ENCODE data around the gene CEACAM16.
A peak's percentile ranks its signal among the peaks of the same experiment; 100 is the strongest.
"Not testable (repeated sequence)": the region's sequence is repeated elsewhere in the genome, so short reads cannot be mapped to it uniquely, and the experiment has no call there.

The CEACAM16 gene, protein sequence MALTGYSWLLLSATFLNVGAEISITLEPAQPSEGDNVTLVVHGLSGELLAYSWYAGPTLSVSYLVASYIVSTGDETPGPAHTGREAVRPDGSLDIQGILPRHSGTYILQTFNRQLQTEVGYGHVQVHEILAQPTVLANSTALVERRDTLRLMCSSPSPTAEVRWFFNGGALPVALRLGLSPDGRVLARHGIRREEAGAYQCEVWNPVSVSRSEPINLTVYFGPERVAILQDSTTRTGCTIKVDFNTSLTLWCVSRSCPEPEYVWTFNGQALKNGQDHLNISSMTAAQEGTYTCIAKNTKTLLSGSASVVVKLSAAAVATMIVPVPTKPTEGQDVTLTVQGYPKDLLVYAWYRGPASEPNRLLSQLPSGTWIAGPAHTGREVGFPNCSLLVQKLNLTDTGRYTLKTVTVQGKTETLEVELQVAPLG

DNA sequence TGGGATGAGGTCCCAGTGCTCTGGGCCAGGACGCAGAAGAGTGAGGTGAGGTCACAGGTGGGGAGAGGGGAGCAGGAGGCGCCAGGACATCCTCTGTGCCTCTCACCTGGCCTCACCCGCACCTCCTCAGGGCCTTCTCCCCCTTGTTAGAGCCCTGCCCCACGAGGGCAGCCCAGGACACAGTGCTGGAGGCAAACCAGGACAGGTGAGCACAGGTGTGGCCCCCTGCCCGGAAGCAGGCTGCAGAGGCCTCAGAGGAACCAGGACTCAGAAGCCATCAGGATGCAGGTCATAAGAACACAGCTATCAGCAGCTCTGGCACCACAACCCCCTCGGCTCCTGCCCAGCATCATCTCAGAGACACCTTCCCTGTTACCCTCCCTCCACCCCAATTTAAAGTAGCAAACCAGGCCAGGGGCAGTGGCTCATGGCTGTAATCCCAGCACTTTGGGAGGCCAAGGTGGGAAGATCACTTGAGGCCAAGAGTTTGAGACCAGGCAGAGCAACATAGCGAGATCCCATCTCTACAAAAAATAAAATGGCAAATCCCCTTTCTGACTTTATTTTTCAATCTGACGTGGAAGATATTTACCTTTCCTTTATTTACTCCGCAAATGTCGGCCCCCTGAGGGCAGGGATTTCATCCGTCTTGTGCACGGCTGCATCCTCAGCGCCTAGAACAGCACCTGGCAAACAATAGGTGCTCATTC is at the start of gene CEACAM16:
TSS of gene CEACAM16 (plus strand) at position 660 of the 710 bp plus-strand sequence. CDS start 2,306 bp downstream, outside the sequence.
- DNase-seq = no peak

DNA sequence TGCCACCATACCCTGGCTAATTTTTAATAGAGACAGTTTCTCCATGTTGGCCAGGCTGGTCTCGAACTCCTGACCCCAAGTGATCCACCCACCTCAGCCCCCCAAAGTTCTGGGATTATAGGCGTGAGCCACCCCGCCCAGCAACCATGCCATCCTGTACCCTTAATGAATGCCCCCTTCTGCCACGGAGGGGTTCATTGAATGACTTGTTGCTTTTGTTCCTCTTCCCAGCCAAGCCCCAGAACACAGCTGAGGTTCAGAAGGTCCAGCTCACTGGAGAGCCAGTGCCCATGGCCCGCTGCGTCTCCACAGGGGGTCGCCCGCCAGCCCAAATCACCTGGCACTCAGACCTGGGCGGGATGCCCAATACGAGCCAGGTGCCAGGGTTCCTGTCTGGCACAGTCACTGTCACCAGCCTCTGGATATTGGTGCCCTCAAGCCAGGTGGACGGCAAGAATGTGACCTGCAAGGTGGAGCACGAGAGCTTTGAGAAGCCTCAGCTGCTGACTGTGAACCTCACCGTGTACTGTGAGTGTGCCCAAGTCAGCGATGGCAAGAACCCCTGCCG is 49.3 kb upstream of the CEACAM16 start:
- no peak for DNase-seq

DNA sequence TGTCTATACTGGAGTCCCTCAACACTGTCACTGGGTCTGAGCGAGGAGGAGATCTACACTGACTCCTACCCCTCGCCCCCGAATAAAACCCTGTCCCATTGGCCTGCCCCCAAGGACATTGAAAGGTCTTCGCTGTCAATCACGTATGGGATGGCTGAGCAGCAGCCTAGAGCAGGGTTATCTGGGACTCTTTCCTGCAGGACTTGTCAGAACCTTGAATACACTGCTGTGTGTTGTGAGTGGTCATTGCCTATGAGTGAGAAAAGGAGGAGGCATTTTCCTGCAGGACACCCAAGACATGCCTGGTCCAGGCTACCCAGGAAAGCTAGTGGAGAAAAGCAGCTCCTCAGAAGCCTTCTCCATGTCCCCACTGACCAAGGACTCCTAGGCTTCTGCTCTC is 45.6 kb upstream of the CEACAM16 start:
- DNase-seq = no peak

DNA sequence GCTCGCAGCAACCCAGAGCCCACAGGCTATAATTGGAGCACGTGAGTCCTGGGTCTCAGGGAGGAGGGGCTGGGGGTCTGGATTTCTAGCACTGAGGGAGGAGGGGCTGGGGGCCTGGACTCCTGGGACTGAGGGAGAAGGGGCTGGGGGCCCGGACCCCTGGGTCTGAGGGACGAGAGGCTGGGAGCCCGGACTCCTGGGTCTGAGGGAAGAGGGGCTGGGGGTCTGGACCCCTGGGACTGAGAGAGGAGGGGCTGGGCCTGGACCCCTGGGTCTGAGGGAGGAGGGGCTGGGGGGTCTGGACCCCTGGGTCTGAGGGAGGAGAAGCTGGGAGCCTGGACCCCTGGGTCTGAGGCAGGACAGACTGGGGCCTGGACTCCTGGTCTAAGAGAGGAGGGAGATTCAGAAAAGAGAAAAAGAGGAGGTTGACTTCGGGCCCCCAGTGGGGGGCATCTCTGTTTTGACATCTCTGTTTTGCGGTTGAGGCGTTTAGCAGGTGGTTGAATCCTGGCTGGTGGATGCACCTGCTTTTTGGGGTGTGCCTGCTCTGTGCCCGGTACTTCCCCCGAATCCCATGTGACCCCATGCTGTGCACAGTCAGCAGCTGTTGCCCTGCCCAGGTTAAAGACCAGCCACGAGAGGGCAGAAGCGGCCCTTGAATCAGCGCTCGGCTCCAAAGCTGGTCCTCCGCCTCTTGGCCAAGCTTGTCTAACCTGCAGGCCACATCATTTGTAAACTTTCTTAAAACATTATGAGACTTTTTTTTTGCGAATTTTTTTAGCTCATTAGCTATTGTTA is 44.8 kb upstream of the CEACAM16 start:
- DNase-seq = peak; percentile 20

DNA sequence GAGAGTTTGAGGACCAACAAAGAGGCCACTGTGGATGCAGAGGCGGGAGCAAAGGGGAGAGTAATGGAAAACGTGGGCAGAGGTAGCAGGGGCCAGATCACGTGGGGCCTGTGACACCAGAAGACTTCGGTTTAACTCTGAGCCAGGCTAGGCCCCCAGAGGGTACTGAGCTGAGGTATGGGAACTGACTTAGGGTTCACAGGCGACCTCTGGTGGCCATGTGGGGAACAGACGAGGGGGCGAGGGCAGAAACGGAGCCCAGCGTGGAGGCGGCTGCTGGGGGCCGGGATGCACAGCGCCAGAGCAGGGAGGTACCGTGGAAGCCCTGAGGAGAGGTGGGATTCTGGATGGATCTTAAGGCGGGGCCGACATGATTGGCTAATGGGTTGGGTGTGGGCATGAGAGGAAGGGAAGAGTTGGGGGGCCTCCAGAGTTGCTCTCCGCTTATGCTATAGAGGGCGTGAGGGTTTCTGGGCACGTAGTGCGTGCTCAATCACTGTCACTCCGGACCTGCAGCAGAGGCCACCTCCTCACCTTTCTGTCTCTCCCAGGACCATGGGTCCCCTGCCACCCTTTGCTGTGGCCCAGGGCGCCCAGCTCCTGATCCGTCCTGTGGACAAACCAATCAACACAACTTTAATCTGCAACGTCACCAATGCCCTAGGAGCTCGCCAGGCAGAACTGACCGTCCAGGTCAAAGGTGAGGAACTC is 41.6 kb upstream of the CEACAM16 start:
- DNase-seq = peak; percentile 85

DNA sequence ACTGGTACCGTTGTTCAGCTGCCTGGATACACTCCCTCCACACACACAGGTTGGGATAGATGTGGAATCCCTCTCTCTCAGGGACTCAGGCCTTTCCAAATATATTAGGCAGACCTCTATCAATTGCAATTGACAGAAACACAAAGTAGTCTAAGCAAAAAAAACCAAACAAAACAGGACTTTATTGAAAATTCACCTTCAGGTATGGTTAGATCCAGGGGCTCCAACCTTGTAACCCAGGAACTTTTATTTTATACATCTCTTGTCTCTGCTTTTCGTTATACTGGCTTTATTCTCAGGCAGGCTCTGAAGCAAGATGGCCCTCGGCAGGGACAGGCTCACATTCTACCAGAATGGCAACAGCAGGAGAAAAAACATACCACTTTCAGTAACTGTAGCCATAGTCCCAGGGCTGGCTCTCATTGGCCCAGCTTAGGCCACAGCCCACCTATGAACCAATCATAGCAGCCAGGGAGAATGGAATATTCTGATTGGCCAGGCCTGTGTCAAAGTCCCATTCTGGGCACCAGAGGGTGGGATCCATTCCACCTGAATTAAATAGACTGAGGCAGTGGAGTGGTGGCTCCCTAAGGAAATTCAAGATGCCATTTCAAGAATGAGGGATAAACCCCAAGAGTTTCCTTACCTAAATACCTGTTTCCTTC is 40.8 kb upstream of the CEACAM16 start:
- peak; percentile 34 for DNase-seq

DNA sequence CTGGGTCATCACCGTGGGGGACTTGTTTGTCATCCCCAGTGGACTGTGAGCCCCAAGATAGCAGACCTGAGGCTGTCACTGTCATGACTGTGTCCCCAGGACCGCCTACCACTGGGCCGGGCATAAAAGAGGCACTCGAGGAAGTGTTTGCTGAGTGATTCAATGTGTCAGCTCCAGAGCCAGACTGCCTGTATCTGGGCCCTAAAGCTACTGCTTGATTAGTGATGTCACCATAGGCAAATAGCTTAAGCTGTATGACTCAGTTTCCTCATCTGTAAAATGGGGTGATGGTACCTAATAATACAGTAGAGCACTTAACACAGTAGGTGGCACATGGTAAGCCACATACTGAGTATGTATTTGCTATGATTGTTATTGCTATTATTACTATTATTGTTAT is 38.9 kb upstream of the CEACAM16 start:
- no peak for DNase-seq

DNA sequence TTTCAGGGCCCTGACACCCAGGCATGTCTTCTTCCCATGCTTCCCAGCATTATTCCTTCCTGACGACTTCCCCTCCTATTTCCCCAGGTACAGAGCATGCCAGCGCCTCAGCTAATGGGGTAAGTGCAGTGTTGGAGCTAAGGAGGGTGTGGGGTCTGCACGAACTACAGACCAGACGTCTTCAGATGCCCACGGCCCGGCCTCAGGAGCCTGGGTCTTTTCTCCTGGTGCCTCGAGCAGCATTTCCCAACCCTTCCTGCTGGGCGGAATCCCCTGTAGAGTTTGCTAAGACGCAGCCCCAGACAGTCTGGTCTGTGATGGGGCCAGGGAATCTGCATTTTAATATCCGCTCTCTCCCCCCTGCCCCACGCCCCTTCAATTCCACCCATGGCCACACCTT is 37.7 kb upstream of the CEACAM16 start:
- DNase-seq = no peak

DNA sequence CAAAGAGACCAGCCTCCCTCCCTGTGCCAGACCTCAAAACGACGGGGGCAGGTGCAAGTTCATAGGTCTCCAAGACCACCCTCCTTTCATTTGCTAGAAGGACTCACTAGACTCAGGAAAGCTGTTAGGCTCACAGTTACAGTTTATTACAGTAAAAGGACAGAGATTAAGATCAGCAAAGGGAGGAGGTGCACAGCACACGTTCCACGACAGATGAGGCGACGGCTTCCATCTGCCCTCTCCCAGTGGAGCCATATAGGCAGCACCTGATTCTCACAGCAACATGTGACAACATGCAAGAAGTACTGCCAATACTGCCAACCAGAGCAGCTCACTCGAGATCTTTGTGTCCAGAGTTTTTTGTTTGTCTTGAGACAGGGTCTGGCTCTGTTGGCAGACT is 37.0 kb upstream of the CEACAM16 start:
- no peak for DNase-seq

DNA sequence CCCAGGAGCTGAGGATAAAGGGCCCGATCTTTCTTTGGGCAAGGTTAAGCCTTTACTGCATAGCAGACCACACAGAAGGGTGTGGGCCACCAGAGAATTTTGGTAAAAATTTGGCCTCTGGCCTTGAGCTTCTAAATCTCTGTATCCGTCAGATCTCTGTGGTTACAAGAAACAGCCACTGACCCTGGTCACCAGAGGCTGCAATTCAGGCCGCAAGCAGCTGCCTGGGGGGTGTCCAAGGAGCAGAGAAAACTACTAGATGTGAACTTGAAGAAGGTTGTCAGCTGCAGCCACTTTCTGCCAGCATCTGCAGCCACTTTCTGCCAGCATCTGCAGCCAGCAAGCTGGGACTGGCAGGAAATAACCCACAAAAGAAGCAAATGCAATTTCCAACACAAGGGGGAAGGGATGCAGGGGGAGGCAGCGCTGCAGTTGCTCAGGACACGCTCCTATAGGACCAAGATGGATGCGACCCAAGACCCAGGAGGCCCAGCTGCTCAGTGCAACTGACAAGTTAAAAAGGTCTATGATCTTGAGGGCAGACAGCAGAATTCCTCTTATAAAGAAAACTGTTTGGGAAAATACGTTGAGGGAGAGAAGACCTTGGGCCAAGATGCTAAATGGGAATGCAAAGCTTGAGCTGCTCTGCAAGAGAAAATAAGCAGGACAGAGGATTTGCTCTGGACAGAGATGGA is 36.1 kb upstream of the CEACAM16 start:
- DNase-seq = no peak

DNA sequence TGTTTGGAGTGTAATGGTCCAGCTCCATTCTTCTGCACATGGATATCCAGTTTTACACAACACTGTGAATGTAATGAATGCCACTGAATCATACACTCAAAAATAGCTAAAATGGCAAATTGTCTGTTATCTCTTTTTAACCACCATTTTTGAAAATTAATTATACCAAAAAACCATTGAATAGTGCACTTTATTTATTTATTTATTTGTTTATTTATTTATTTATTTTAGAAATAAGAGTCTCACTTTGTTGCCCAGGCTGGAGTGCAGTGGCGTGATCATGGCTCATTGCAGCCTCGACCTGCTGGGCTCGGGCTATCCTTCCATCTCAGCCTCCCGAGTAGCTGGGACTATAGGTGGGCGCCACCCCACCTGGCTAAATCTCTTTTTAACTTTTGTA is 35.0 kb upstream of the CEACAM16 start:
- DNase-seq = no peak

DNA sequence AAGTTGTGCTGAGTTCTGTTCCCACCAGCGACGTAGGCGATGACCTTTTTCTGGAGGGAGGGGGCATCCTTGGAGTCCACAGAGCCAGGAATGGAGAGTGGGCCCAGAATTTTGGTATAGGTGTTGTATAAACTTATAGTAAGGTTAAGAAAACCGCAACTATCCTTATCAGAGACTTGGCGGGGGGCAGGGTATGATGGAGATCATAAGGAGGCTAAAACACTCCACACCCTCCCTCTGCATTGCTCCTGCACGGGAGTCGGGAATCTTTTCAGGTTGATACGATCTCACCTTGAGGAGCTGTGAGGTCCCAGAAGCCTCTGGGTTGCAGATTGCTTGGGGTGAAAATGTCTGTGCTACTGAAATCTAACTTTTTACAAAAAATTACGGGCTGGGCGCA is 34.0 kb upstream of the CEACAM16 start:
- DNase-seq = no peak

DNA sequence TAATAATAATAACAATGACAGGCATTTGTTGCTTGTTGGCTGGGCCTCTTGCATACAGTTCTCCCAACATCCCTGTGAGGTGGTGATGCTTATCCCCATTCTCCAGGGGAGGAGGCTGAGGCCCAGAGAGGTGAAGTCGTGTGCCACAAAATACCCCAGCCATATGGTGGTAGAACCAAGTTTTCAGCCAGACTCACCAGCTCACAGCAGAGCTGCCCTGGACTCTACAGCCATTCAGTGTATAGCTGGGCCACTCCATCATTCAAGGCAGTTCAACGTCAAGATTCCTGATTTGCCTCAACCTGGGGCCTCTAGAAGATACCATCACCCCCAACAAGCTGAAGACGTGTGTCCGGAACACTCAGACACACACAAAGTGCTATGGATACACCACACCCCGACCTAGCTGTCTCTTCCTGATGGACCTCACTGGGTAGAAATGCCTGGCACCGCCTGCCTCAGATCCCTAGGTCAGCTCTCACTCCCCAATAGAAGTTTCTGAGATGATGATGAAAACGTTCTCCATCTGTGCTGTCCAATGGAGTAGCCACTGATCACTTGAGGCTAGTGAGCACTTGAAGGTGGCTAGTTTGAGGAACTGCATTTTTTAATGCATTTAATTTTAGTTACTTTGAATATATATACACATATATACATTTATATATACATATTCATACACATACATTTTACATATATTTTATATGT is 31.9 kb upstream of the CEACAM16 start:
- DNase-seq = peak; percentile 42

DNA sequence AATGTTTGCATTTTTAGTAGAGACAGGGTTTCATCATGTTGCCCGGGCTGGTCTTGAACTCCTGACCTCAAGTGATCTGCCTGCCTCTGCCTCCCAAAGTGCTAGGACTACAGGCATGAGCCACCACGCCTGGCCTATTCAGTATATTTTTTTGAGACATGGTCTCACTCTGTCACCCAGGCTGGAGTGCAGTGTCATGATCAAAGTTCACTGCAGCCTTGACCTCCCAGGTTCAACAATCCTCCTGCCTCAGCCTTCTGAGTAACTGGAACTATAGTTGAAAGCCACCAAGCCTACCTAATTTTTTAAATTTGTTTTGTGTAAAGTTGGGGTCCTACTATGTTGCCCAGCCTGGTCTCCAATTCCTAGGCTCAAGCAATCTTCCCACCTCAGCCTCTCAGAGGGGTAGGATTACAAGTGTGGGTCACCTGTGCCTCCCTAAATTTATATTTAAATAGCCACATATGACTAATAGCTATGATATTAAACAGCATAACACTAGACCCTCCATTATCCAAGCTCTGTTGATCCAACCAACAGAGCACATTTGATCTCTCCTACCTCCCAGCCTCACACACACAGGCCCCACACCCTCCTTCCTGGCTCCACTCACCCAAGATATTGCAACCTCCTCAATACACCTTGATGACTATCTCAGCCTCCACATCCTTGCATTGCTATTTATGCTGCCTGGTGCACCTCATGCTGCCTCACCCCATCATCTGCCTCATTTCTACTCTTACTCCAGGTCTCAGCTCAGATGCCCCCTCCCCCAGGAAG is 29.8 kb upstream of the CEACAM16 start:
- DNase-seq = no peak

DNA sequence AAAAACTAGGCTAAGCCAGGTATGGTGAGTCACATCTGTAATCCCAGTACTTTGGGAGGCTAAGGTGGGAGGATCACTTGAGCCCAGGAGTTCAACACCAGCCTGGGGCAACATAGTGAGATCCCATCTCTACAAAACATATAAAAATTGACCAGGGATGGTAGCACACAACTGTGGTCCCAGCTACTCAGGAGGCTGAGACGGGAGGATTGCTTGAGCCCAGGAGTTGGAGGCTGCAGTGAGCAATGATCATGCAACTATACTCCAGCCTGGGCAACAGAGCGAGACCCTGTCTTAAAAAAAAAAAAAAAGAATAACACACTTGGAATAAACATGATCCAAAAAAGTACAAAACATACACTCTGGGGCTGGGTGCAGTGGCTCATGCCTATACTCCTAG is 28.9 kb upstream of the CEACAM16 start:
- not testable (repeated sequence) for DNase-seq

DNA sequence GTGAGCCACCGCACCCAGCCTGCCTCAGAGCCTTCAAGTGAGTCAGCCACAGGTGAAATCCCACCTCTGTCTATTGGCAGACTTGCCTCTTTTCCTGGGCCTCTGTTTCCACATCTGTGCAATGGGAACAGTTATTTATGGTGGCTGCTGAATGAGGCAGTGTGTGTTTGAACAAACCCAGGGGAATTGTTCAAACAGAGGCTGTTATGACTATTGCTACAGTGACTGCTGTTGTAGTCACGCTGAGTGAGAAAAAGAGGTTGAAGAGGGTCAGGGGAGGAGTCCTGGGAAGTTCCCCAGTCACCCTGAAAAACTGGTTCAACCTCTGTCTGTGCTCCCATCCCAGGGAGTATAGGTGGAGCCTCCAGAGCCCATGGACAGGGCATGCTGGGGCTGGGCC is 27.6 kb upstream of the CEACAM16 start, which contains the start of gene CEACAM19:
TSS of gene CEACAM19 (plus strand) at position 83 of the 400 bp plus-strand sequence. CDS start 450 bp downstream, outside the sequence.
- DNase-seq = no peak

DNA sequence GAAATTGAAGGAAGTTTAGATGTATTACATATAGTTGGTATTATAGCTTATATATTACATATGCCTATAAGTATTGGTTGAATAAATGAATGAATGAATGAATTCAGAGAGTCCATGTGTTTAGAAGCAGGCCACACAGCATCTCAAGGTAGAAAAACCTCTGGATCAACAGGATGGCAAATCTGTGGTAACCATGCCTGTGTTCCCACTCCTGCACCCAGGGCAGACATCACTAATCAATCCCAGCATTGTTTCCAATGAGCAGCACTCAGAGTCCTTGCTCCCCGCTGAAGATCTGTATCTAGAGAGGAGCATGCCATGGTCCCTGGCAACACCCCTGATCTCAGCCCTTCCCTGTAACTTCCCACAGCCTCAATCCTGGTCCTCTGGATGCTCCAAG is 26.7 kb upstream of the CEACAM16 start:
- DNase-seq = no peak

DNA sequence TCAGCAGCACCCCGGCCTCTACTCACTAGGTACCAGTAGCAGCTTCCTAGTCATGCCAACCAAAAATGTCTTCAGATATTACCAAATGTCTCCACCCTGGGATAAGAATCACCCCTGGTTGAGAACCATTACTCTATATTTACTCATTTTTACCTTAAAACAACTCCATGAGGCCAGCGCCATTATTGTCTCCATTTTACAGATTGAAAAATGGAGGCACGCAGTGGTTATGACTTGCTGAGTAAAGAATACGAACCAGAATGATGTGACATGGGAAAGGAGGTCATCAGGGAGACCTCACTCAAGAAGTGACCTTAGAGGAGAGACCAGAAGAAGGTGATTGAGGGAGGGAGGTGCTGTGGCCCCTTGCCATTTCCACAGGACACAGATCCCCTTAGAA is 25.4 kb upstream of the CEACAM16 start:
- no peak for DNase-seq

DNA sequence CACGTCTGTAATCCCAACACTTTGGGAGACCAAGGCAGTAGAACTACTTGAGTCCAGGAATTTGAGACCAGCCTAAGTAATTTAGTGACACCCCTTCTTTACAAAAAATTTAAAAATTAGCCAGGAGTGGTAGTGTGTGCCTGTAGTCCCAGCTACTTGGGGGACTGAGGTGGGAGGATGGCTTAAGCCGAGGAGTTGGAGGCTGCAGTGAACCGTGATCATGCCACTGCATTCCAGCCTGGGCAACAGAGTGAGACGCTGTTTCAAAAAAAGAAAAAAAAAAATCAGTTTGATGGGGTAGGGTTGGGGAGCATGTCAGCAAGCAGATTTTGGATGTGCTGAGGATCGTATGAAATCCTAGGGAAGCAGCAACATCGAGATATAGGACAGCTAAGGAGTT is 23.4 kb upstream of the CEACAM16 start:
- DNase-seq = no peak
